Cardiac muscle cell (in vitro differentiated cells and primary cell): ENCODE measurements around the gene SMAD3. TPM values are rescaled to one million over a fixed set of nuclear protein-coding genes. Genes with fewer than 3 reads are reported as not detected.

Experiments used
- DNase-seq, 2 donors: peaks; one replicate each; pipeline versions ENCODE4 v3.0.0 to v3.0.0-alpha.2; 2010 to 2017; ENCODE audit warnings: low read depth in 1 of 2, low spot score in 1 of 2
- H3K27ac ChIP-seq: fragments of 200-600 bp; sonication (generic); 2 replicates; pipeline ENCODE4 v1.5.1; 2016
- H3K27me3 ChIP-seq: fragments of 200-600 bp; sonication (generic); 2 replicates; pipeline ENCODE4 v1.6.0; 2016; ENCODE audit warnings: control low read depth
- H3K36me3 ChIP-seq: fragments of 200-600 bp; sonication (generic); 2 replicates; pipeline ENCODE4 v1.5.1; 2016; ENCODE audit warnings: control low read depth
- H3K4me1 ChIP-seq: fragments of 200-600 bp; sonication (generic); 2 replicates; pipeline ENCODE4 v1.8.1; 2017; ENCODE audit warnings: low read depth, mild to moderate bottlenecking, mixed run types
- H3K4me3 ChIP-seq: fragments of 200-600 bp; sonication (generic); 2 replicates; pipeline ENCODE4 v1.5.1; 2016; ENCODE audit warnings: mild to moderate bottlenecking
- H3K9me3 ChIP-seq: fragments of 200-600 bp; sonication (generic); 2 replicates; pipeline ENCODE4 v1.5.1; 2017; ENCODE audit warnings: low read depth, mild to moderate bottlenecking, control low read depth
- CTCF ChIP-seq: IDR thresholded peaks from 2 replicates; pipeline ENCODE4 v1.5.1; 2012; ENCODE audit warnings: low read depth, mild to moderate bottlenecking, low read length
- polyA plus RNA-seq: library from polyadenylated mRNA; unstranded; fragments of >200 nt; fragmentation: Nextera tagmentation; extraction: Ambion mirVana; gene quantifications from 2 replicates; pipeline ENCODE4 v1.2.1, GENCODE V29; 2016
- total RNA-seq: library from RNA; depleted of rRNA; stranded (reverse); fragments of >200 nt; gene quantifications from 2 replicates; pipeline ENCODE4 v1.2.3, GENCODE V29; 2016

The SMAD3 gene
- total and polyA plus RNA-seq, 2 experiments from 2014 or later, result 16.3 to 29.2 TPM

GRCh38 chr15:67059127-67059553, 6.3 kb upstream of the SMAD3 start:
- TF ChIP-seq CTCF, result no peak
- H3K36me3 ChIP-seq, result no peaks in the 10 kb centered on the region
- no peaks in the 10 kb centered on the region for H3K9me3 ChIP-seq

GRCh38 chr15:67061811-67062368, 3.5 kb upstream of the SMAD3 start:
- peaks cover 5% of the 10 kb centered on the region for H3K27me3 ChIP-seq
- no peak overlapping the region for H3K27ac ChIP-seq
- no peak overlapping the region for H3K4me3 ChIP-seq
- DNase-seq, result no peak
- no peaks in the 10 kb centered on the region for H3K36me3 ChIP-seq
- H3K4me1 ChIP-seq, result peaks cover 15% of the 10 kb centered on the region
- TF ChIP-seq CTCF, result no peak
- no peaks in the 10 kb centered on the region for H3K9me3 ChIP-seq

More at GRCh38 chr15:67059127-67059553, 6.3 kb upstream of the SMAD3 start:
- peaks cover 5% of the 10 kb centered on the region for H3K27me3 ChIP-seq
- H3K4me1 ChIP-seq, result peaks cover 7% of the 10 kb centered on the region
- peak in 1 of 2 donors; percentile 42 for DNase-seq
- H3K4me3 ChIP-seq, result no peak overlapping the region
- H3K27ac ChIP-seq, result no peak overlapping the region

- peaks cover 15% of the 10 kb centered on the region for H3K4me1 ChIP-seq
- H3K27me3 ChIP-seq, result peaks cover 5% of the 10 kb centered on the region
- DNase-seq, result no peak
- TF ChIP-seq CTCF, result no peak
- H3K27ac ChIP-seq, result no peak overlapping the region
- H3K9me3 ChIP-seq, result no peaks in the 10 kb centered on the region
- H3K4me3 ChIP-seq, result no peak overlapping the region
- H3K36me3 ChIP-seq, result no peaks in the 10 kb centered on the region
These were observed 2.9 kb upstream of the SMAD3 start for GRCh38 chr15:67062369-67062985.

- Histone ChIP-seq H3K4me3 (peak overlapping the region; percentile 66), H3K36me3 (no peaks in the 10 kb centered on the region), H3K27me3 (peaks cover 5% of the 10 kb centered on the region), H3K4me1 (peaks cover 28% of the 10 kb centered on the region), H3K27ac (peak overlapping the region; percentile 93), H3K9me3 (no peaks in the 10 kb centered on the region)
- peak in 1 of 2 donors; percentile 85 for DNase-seq
- no peak for TF ChIP-seq CTCF
These were observed 1.5 kb upstream of the SMAD3 start for GRCh38 chr15:67063689-67064606.

- peak in 1 of 2 donors; percentile 83 for DNase-seq
- Histone ChIP-seq H3K4me1 (peaks cover 34% of the 10 kb centered on the region), H3K27me3 (peaks cover 5% of the 10 kb centered on the region), H3K36me3 (no peaks in the 10 kb centered on the region), H3K4me3 (peak overlapping the region; percentile 66), H3K27ac (peak overlapping the region; percentile 93), H3K9me3 (no peaks in the 10 kb centered on the region)
- no peak for TF ChIP-seq CTCF
These were observed 533 bp upstream of the SMAD3 start for GRCh38 chr15:67064607-67065530.
